HG03432 (cell line): ENCODE measurements around the gene SOWAHA.
"Not testable (repeated sequence)": the region's sequence is repeated elsewhere in the genome, so short reads cannot be mapped to it uniquely, and the experiment has no call there.

Experiments
- ATAC-seq: cut with Tn5 transposase; IDR thresholded peaks from one replicate; pipeline ENCODE4 v1.9.1; 2021; ENCODE audit warnings: mild to moderate bottlenecking, moderate library complexity; ENCODE audit not compliant: unreplicated experiment

Gene SOWAHA

DNA sequence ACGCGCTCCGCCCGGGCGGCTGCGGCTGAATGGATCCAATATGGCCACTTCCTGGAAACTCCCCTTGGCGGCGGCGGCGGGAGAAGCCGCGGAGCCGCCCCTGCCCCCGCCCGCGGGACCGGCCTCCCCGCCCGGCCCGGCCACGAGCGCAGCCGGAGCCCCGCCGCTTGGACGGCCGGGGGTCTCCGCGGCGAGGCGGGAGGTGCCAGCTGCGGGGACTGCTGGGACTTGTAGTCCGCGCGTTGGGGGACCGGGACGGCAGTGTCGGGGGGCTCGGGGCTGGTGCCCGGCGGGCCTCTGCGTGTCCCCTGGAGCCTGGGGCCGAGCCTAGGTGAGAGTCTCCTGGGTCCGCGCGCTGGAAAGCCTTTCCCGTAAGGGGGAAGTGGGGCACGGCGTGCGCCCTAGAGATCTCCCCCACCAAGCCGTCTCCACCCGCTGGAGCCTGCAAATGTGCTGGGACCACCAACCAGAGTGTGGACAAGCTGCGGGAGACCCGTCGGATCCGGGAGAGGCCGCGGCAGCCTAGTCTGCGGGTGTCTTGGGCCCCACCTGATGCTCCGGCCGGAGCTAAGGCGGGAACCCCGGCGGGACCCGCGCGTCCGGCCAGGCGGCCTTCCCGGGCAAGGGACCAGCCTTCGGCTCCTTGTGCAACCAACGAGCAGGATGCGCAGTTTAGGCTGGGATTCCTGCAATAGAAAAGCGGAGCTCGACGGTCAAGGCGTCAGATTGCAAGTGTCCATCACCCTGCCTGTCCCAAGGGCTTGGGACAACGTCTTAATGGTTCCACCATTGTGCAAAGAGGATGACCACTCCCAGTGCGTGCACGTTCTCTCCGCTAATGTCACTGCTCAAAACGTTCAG, 35.7 kb upstream of the SOWAHA start, which contains the start of gene SEPTIN8:
Gene SEPTIN8, minus strand, starts transcription at position 31 of the 861 bp plus-strand sequence. CDS start 102 bp downstream, outside the sequence.
- ATAC-seq = peak; percentile 74

DNA sequence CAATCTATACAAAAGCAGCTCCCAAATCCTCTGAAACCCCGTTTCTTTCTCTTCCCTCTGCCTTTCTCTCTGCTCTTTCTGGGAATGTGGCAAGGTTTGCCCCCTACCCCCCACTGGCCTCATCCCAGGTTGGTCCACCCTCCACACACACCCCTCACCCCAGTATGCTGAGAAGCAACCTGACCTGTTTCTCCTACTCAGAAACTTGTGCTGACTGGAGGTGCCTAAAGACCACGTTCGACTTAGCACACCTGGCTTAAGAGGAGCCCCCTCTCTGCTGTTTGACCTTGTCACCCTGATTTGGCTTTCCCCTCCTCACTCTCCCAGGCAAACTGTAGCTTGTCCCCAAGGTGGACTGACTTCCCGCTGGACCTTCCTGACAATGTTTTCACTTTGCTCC, 35.0 kb upstream of the SOWAHA start:
- no peak for ATAC-seq

DNA sequence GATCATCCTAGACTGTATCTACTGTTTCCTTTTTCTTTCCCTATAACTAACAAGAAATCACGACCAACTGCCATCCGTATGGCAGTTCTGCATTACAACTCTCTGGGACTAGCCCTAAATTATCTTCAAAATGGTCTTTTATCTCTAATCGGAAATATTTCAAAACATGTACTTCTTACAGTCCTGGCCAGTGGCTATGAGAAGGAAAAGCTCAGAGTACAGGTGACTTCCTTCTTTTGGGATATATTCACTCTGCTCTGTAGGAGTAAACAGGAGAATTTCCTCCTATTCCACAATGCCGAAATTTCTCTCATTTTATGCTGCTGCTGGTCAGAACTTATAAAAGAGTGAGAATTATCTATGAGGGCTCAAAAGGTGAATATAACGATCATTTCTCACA, 34.2 kb upstream of the SOWAHA start:
- ATAC-seq = no peak

DNA sequence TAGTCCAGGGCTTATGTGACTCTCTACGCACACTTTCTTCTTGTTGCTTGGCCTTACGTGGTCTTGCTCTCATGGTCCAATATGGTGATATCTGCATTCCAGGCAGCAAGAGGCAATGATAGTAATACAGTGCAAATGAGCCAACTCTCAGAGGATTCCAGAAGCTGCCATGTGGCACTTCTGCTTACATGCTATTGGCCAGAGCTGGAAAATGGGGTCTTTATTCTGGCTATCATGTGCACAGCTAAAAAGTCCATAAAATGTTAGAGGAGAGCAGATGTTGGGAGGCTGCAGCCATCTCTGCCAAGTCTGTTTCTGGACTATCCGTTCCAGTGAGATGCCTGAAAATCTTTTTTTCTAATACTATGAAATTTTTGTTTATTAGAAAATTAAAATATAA, 33.1 kb upstream of the SOWAHA start:
- ATAC-seq = no peak

DNA sequence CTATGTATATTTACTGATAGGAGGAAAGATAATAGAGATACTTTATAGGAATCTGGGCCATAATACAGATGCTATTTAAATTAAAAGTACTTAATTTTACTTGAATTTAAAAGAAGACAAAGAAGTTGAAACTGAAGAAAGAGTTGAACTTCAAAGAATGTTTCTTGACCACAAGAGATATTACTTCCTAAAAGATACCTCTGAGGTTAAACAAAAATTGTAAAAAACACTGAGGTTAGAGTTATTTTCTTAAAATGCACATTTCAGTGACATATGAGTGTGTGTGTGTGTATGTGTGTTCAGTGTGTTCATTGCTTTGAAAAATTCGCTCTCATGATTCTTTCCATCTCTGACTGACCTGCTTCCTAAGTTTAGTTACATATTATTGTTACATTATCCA, 32.5 kb upstream of the SOWAHA start:
- no peak for ATAC-seq

DNA sequence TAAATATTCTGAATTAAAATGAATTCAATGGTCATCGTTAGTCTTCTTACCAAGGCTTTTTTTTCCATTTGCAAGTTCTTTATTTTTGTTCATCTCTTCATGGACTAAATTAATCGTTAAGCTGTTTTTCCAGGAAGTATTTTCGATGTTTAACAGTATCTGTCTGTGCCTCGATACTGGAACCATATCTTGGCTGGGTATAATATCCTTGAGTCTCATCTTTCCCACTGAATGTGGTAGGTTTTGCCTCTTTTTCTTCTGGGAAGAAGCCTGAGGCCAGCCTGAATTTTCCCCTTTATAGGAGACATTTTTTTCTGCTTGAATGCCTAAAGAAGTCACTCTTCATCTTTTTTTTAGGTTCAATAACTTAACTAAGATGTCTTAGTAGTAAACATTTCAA, 32.1 kb upstream of the SOWAHA start:
- ATAC-seq = no peak

DNA sequence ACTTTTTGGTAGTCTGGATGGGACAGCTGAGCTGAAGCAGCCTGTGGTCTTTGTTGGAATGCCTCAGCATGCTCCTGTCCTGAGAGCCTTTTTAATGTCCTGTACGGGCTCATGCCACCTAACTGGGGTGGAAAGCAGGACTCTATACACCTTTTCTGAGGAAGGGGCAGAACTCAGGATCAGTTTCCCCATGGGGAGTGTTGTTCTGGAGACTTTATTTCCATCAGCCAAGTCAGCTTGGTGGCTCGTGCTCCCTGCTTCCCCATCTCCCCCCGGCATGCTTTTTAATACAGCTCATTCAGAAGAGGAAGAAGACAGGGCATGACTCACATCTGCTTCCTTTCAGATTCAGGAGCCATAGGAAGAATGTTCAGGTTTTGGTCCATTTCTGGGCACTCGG, 31.0 kb upstream of the SOWAHA start:
- ATAC-seq = no peak

DNA sequence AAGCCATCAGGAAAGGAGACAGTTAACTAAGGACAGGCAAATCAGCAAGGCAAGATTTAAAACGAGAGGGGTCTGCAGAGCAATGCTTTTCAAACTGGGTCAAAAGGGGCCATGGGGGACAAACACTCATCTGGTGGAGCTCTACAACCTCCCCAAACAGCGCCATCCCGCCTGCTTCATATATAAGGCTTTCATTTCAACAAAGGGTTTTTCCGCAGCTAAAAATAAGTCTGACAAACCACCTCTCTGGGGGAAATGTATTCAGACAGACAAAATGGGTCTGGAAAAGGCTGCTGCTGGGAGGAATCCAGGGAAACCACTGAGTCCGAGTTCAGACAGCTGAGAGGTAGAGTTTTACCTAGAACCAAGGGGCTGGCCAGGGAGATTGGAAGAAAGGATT, 27.7 kb upstream of the SOWAHA start:
- no peak for ATAC-seq

DNA sequence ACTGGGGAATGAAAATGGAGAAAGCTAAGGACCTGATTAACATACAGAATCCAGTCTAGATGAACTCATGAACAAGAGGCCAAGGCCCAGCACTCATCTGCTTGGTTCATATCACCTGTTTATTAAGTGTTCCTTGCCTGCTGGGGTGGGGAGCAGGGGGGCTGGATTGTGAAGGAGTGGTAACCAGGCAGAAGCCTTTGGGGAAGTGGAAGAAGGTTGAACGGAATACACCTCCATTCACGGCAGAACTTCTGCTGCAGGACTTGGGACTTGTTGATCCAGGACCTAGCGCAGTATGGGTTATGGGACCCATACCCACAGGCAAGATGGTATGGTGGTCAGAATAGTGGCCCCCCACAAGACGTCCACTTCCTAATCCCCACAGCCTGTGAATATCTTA, 27.2 kb upstream of the SOWAHA start:
- ATAC-seq = no peak

DNA sequence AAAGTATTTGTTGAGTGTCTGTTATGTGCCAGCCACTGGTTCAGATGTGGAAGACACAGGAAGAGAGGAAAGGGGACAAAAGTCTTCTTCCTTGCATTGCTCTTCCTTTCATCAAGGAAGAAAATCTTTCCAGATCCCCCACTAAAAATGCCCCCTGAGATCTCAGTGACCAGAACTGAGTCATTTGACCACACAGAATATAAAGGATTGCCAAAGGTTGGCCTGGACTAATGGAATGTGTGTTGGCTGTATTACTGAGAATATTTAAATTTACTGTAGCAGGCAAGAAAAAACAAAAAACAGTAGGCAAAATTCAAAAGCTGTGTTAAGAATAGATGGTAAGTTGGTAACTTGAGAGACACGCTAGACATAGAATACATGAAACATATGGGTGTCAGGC, 26.0 kb upstream of the SOWAHA start:
- no peak for ATAC-seq

DNA sequence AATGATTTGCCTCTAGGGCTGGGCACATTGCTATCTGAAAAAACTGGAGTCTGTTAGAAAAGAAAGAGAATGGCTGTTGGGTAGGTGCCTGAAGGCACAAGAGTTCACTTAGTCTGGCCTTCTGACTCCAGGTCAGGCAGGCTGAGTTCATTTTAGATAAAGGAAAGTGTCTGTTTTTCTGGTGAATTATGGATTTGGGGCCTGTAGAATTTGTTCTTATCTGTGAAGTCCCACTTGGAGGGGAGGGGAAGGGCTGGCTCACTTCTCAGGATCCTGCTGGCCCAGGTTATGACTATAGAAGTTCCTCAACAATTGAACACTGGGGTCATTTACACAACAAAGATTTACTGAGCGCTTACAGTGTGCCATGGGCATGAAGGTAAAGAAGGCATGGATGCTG, 24.6 kb upstream of the SOWAHA start:
- no peak for ATAC-seq

DNA sequence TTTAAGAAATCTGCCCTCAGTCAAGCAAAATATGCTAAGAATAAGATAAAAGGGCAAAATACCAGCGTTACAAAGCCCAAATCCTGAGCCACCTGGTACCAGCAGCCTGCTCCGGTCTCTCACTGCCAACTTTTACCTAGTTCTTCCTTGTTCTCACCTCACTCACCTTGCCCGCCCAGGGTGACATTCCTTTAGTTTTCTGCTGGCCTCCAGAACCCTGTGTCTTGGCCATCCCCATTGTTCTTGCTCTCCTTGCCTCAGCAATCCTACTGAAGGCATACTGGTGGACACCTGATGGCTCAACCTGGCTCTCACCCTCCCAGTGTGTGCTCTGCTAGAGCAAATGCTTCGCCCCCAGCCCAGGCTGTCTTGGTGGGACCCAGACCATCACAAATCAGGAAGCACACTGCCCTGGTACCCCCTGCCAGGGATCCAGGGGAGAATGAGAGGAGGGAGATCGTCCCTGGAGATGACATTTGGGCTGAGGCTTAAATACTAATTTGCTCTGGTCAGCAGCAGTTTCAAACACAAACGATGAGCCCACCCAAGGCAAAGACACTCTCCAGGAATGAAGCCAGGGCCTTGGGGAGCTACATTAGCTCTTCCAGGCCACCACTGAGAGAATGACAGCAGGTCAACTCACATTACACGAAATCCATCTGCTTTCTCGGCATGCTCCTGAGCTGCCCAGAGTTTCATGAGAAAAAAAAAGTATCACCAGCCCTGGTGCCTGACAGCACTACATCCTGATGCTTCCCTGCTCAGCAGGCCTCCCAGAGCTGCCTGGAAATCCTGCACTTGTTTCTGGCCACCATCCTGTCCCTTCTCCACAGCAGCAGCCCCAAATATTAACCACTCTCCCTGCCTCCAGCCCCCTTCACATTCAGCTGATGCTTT, 23.9 kb upstream of the SOWAHA start:
- no peak for ATAC-seq

DNA sequence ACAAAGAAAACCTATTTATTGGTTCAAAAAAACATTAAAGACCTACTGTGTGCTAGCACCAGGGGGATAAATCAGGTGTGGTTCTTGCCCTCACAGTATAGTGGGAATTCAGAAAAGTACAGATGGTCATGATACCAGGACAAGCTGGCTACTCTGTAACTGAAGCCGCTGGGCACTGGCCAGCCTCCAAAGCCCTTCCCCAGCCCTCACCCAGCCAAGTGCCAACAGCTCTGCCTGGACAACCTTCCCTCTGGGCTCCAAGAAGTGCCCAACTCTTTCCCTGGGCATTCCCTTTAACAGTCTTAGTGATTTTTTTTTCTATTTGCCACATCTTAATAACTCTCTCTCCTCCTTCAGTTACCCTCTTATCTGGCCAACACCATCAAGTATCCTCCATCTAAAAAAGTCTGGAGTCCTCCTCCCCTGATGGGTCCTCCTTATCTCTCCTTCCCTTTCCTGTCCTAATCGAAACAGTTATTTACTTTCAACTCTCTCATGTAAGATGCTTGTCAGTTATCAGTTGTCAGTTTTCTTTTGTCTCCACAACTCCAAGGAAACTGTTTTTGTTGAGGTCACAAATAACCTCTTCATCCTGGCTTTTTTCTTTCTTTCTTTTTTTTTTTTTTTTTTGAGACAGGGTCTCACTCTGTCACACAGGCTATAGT, 22.8 kb upstream of the SOWAHA start:
- no peak for ATAC-seq

DNA sequence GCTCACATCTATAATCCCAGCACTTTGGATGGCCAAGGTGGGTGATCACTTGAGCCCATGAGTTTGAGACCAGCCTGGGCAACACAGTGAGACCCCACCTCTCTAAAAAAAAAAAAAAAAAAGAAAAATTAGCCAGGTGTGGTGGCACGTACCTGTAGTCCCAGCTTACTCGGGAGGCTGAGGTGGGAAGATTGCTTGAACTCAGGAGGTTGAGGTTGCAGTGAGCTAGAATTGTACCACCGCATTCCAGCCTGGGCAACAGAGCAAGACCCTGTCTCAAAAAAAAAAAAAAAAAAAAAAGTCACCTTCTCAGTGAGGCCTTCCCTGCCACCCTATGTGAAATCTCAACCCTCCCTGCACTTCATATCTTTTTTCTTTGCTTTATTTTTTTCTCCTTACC, 22.1 kb upstream of the SOWAHA start:
- ATAC-seq = no peak

DNA sequence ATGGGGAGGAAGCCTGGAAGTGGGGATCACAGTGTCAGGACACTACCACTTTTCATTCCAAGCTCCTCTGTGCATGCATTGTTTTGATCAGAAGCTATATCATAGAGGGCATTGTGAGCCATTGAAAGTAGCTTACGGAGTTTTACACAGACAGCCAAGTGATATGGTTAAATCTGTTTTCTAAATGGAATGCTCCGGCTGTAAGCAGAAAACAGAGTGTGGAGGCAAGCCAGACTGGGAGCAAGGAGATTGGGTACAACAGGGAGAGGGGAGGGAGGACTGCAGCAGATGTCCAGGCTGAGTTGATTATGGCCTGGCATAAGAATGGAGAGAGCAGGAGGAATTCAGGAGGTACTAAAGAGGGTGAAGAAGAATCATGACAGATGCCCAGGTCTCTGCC, 15.5 kb upstream of the SOWAHA start:
- ATAC-seq = no peak

DNA sequence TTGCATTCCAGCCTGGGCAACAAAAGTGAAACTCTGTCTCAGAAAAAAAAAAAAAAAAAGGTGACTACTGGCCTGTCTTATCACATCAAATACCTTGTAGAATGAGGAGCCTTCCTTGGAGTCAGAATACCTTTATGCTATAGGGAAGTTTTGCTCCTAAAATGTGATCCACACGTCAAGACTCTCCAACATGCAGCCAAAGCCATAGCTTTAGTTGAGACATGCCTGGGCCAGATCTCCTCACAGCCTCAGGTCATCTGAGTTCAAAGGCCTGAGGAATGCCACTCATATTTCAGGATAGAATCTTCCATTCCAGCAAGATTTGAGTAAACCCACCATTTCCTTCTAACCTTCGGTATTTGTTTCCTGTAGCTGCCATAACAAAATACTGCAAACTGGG, 13.7 kb upstream of the SOWAHA start:
- no peak for ATAC-seq

DNA sequence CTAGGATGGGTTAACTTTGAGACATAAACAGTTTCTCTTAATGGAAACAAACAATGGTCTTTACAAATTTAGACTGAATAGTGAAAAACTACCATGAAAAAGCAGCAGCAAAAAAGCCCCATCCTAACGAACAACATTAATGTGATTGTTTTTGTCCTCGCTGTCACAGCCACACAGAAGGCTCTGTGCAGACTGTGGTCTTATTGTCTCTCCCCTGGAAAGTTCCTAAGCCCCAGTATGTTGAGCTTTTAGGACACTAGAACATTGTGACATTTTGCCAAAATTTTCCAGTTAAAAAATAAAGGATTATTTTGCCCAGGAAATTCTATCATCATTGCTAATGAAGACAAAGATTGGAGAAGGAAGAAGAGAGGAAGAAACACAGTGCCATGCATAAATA, 12.6 kb upstream of the SOWAHA start:
- no peak for ATAC-seq

DNA sequence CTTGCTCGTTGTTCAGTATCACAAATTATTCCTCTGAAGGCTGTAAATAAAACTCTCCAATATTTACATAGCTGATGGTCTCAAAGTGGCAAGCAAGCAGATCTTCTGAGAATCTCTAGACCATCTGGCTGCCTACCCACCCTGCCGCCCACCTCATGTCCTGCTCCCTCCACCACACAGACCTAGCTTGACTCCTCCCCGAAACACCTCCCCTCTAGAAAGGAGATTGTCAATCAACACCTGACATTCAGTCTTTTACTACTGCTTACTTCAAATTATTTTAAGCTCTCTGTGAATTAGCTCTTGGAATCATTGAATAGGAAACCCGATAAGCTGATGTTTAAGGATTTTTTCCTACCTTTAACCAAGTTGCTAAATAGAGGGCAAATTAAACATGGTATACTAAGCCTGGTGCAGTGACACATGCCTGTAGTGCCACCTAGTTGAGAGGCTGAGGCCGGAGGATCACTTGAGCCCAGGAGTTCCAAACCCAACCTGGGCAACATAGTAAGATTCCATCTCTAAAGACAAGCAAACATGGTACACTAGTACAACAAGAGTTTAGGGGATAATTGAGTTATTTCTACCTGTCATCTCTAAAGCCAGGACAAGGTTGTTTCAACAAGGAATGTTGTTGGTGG, 10.9 kb upstream of the SOWAHA start:
- ATAC-seq = no peak

DNA sequence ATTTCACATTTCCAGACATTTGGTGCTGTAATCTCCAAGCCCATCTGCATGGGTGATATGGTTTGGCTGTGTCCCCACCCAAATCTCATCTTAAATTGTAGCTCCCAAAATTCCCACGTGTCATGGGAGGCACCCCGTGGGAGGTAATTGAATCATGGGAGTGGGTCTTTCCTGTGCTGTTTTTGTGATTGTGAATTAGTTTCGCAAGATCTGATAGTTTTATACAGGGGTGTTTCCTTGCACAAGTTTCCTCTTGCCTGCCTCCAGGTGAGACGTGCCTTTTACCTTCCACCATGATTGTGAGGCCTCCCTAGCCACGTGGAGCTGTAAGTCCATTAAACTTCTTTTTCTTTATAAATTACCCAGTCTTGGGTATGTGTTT, 10.4 kb upstream of the SOWAHA start:
- ATAC-seq = not testable (repeated sequence)

DNA sequence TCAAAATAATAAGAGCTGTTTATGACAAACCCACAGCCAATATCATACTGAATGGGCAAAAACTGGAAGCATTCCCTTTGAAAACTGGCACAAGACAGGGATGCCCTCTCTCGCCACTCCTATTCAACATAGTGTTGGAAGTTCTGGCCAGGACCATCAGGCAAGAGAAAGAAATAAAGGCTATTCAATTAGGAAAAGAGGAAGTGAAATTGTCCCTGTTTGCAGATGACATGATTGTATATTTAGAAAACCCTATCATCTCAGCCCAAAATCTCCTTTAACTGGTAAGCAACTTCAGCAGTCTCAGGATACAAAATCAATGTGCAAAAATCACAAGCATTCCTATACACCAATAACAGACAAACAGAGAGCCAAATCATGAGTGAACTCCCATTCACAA, 8.9 kb upstream of the SOWAHA start:
- ATAC-seq = not testable (repeated sequence)

DNA sequence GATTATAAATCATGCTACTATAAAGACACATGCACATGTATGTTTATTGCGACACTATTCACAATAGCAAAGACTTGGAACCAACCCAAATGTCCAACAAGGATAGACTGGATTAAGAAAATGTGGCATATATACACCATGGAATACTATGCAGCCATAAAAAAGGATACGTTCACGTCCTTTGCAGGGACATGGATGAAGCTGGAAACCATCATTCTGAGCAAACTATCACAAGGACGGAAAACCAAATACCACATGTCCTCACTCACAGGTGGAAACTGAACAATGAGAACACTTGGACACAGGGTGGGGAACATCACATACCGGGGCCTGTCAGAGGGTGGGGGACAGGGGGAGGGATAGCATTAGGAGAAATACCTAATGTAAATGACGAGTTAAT, 7.2 kb upstream of the SOWAHA start:
- ATAC-seq = not testable (repeated sequence)
